Heart left ventricle (tissue), 16 donors: ENCODE measurements around the gene MEI1. TPM values are rescaled to one million over a fixed set of nuclear protein-coding genes. Genes with fewer than 3 reads are reported as not detected.

Experiments used
- ATAC-seq, 4 donors: fragments of 200-7000 bp; cut with Tn5 transposase; one replicate each; pipeline ENCODE4 v1.9.1; 2020 to 2022; ENCODE audit warnings: moderate library complexity in 4 of 4, mild to moderate bottlenecking in 3 of 4, moderate number of reproducible peaks in 1 of 4
- DNase-seq, 5 donors: peaks; one replicate each; pipeline ENCODE4 v3.0.0-alpha.2; 2020
- H3K27ac ChIP-seq, 12 donors: fragments of 200-600 bp; sonication (generic) in 4 of 12; one replicate each; pipeline versions ENCODE4 v1.5.0 to v1.8.0; 2016 to 2022; ENCODE audit warnings: mild to moderate bottlenecking in 2 of 12
- H3K27me3 ChIP-seq, 9 donors: fragments of 200-600 bp; sonication (generic) in 2 of 9; one replicate each; pipeline versions ENCODE4 v1.5.1 to v1.8.0; 2016 to 2022; ENCODE audit warnings: mild to moderate bottlenecking in 3 of 9
- H3K36me3 ChIP-seq, 9 donors: fragments of 200-600 bp; sonication (generic) in 2 of 9; one replicate each; pipeline versions ENCODE4 v1.5.0 to v1.8.0; 2018 to 2022; ENCODE audit warnings: mild to moderate bottlenecking in 2 of 9
- H3K4me1 ChIP-seq, 12 donors: fragments of 200-600 bp; sonication (generic) in 4 of 12; one replicate each; pipeline versions ENCODE4 v1.5.0 to v1.8.0; 2016 to 2022; ENCODE audit warnings: mild to moderate bottlenecking in 3 of 12
- H3K4me3 ChIP-seq, 12 donors: fragments of 200-600 bp; sonication (generic) in 4 of 12; one replicate each; pipeline versions ENCODE4 v1.5.0 to v1.8.0; 2017 to 2022; ENCODE audit warnings: mild to moderate bottlenecking in 9 of 12, moderate library complexity in 4 of 12
- H3K9me3 ChIP-seq, 12 donors: fragments of 200-600 bp; sonication (generic) in 4 of 12; one replicate each; pipeline versions ENCODE4 v1.5.0 to v1.8.0; 2016 to 2022; ENCODE audit warnings: mild to moderate bottlenecking in 1 of 12
- POLR2A ChIP-seq, 2 donors: fragments of 450-650 bp; IDR thresholded peaks; one replicate each; pipeline ENCODE4 v1.6.1; 2017; ENCODE audit warnings: antibody characterized with exemption in 2 of 2, mild to moderate bottlenecking in 2 of 2, moderate library complexity in 2 of 2
- WGBS, 4 donors: extraction: QIAGEN DNeasy Blood & Tissue Kit in 2 of 4; methylation state at CpG; one replicate each; pipeline versions ENCODE4 v1.1.5 to v1.1.7; 2013 to 2018; 5-methylcytosine and 5-hydroxymethylcytosine counted together
- intact Hi-C, 10 donors: fragments of 100-400 bp; cut with DNase I; formaldehyde crosslinking; loops; one replicate each; pipeline versions ENCODE4 v1.11.1 to v1.14.2; 2022
- polyA plus RNA-seq, 2 donors: library from polyadenylated mRNA; stranded (reverse); fragments of 200-250 nt; gene quantifications; one replicate each; pipeline ENCODE4 v1.2.3, GENCODE V29; 2013
- total RNA-seq, 9 donors: library from RNA; depleted of rRNA in 2 of 9; stranded (reverse); fragments of >200 nt in 2 of 9; fragmentation: NEBNext Ultra II Directional in 3 of 9; extraction: Animal tissue kit (Norgen Biotek cat#: 25700) in 3 of 9; gene quantifications; one replicate each; pipeline versions ENCODE4 v1.1.0 to v1.2.4, GENCODE V29; 2016 to 2023
- TF ChIP-seq, protein P1 (sequence below), 12 donors: fragments of 200-600 bp; sonication (generic) in 4 of 12; IDR thresholded peaks; one replicate each; pipeline versions ENCODE4 v1.5.0 to v1.8.0; 2018 to 2022; ENCODE audit warnings: antibody characterized with exemption in 12 of 12, mild to moderate bottlenecking in 5 of 12
- donor health status: ischemic (EF 13 %, LVEDD 7.1; RV severe dilation, severe dysfunction).
- donor health status: healthy with polysubstance abuse.
- donor health status: DM: no; HTN: yes; CAD: no.
- donor health status: DM: no; HTN: no; CAD: no.
- donor health status: ischemic (EF 25% LVEDD 6.9; RV normal size, moderate dysfunction).
- donor health status: ischemic (EF 25% LVEDD 5.7; RV mildly dilated, moderate dysfunction).
- donor health status: healthy.
- donor health status: DM: yes; HTN: yes; CAD: no.
- donor health status: ischemic (EF 35%, LVEDD 5.7; RV mildly dilated, moderate dysfunction).
- donor health status: nonischemic (EF 11% LVEDD 7.7; RV severe dilation, severe dysfunction).
- donor health status: DM: yes; HTN: yes; CAD: no.
- donor health status: PGD.
- donor health status: ischemic (EF 29% LVEDD 5.4; RV normal size, mild dysfunction).
- donor health status: nonischemic (EF 23%, LVEDD 6.1; RV moderate dilation, normal function).

Gene MEI1
- total and polyA plus RNA-seq, 11 donors: 0.23 to 2.3 (median 0.54) TPM; not detected in 4

- Histone ChIP-seq H3K27me3 (no peaks in the 10 kb centered on the region), H3K4me3 (no peak overlapping the region), H3K4me1 (peaks cover 3 to 30% (median 22%) of the 10 kb centered on the region in 12 donors), H3K9me3 (no peaks in the 10 kb centered on the region), H3K36me3 (peaks cover 0 to 5% (median 0%) of the 10 kb centered on the region in 9 donors), H3K27ac (peak overlapping the region in 10 of 12 donors; percentile 3 to 72 (median 64))
- no peak for TF ChIP-seq POLR2A (IDR thresholded peaks at IDR 0.05)
- TF ChIP-seq, protein P1, sequence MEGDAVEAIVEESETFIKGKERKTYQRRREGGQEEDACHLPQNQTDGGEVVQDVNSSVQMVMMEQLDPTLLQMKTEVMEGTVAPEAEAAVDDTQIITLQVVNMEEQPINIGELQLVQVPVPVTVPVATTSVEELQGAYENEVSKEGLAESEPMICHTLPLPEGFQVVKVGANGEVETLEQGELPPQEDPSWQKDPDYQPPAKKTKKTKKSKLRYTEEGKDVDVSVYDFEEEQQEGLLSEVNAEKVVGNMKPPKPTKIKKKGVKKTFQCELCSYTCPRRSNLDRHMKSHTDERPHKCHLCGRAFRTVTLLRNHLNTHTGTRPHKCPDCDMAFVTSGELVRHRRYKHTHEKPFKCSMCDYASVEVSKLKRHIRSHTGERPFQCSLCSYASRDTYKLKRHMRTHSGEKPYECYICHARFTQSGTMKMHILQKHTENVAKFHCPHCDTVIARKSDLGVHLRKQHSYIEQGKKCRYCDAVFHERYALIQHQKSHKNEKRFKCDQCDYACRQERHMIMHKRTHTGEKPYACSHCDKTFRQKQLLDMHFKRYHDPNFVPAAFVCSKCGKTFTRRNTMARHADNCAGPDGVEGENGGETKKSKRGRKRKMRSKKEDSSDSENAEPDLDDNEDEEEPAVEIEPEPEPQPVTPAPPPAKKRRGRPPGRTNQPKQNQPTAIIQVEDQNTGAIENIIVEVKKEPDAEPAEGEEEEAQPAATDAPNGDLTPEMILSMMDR (IDR thresholded peaks at IDR 0.05): no peak
- WGBS, 4 donors: 56 to 67% (median 59%) methylated on average over 10 to 11 of the region's 11 CpGs
- peak in 2 of 5 donors; percentile 22 to 41 for DNase-seq
- ATAC-seq: peak; percentile 32 to 71 (median 55)
- intact Hi-C loops: loop anchor here in 3 of 10 donors (5.0 to 10.0 kb wide), 2 partner anchors 132 to 134 kb away; partner anchors contain the start of gene MEI1 (in 2 of the 3)
Measured at GRCh38 chr22:41826430-41827383, 127.4 kb downstream of the MEI1 start.

GRCh38 chr22:41827671-41828070 is 128.4 kb downstream of the MEI1 start:
- DNase-seq: no peak
- H3K36me3 ChIP-seq: peaks cover 0 to 5% (median 0%) of the 10 kb centered on the region in 9 donors
- H3K27me3 ChIP-seq: no peaks in the 10 kb centered on the region
- ATAC-seq: no peak
- H3K4me1 ChIP-seq: peaks cover 3 to 36% (median 25%) of the 10 kb centered on the region in 12 donors
- no peak overlapping the region for H3K27ac ChIP-seq
- no peak for TF ChIP-seq POLR2A (IDR thresholded peaks at IDR 0.05)
- TF ChIP-seq, protein P1 (IDR thresholded peaks at IDR 0.05): no peak
- no peaks in the 10 kb centered on the region for H3K9me3 ChIP-seq
- no peak overlapping the region for H3K4me3 ChIP-seq
- intact Hi-C loops: loop anchor here in 3 of 10 donors (5.0 to 10.0 kb wide), 2 partner anchors 133 to 135 kb away; partner anchors contain the start of gene MEI1 (in 2 of the 3)
- 84 to 90% (median 87%) methylated on average over 5 to 6 of the region's 6 CpGs for WGBS, 4 donors

DNA sequence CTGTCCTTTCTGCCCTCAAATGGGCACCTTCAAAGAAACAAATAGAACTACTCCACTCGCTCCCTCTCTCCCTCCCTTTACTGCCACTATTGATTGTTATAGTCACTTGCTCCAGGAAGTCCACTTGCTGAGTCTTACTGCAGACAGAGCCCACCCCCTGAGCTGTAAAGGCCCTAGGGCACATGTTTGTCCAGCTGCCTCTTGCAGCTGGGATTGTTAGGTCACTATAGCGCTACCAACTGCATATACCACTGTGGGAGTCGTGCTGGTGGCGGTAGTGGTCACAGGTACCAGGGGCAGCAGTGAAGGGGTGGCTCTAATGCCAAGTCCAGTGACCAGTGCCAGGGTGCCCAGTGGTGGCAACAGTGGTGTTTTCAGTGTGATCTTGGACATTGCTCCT is 129.2 kb downstream of the MEI1 start:
- Histone ChIP-seq H3K9me3 (no peaks in the 10 kb centered on the region), H3K4me3 (no peak overlapping the region), H3K4me1 (peaks cover 3 to 36% (median 25%) of the 10 kb centered on the region in 12 donors), H3K27me3 (no peaks in the 10 kb centered on the region), H3K36me3 (peaks cover 0 to 4% (median 0%) of the 10 kb centered on the region in 9 donors), H3K27ac (no peak overlapping the region)
- WGBS, 4 donors: 94 to 98% (median 96%) methylated on average over 4 of the region's 4 CpGs
- DNase-seq: no peak
- TF ChIP-seq, protein P1 (IDR thresholded peaks at IDR 0.05): no peak
- TF ChIP-seq POLR2A (IDR thresholded peaks at IDR 0.05): no peak
- ATAC-seq: no peak
- intact Hi-C loops: loop anchor here in 3 of 10 donors (5.0 to 10.0 kb wide), 2 partner anchors 134 to 136 kb away; partner anchors contain the start of gene MEI1 (in 2 of the 3)

- Histone ChIP-seq H3K27me3 (no peaks in the 10 kb centered on the region), H3K4me1 (peaks cover 3 to 47% (median 31%) of the 10 kb centered on the region in 12 donors), H3K27ac (no peak overlapping the region), H3K36me3 (peaks cover 0 to 2% (median 0%) of the 10 kb centered on the region in 9 donors), H3K4me3 (no peak overlapping the region), H3K9me3 (no peaks in the 10 kb centered on the region)
- WGBS, 4 donors: 94 to 98% (median 95%) methylated on average over 3 of the region's 3 CpGs
- no peak for TF ChIP-seq POLR2A (IDR thresholded peaks at IDR 0.05)
- TF ChIP-seq, protein P1 (IDR thresholded peaks at IDR 0.05): no peak
- intact Hi-C loops: loop anchor here in 3 of 10 donors (2.0 to 10.0 kb wide), 5 partner anchors 29 to 245 kb away; partner anchors contain the start of genes CCDC134 (in 1 of the 3), MEI1 (in 1 of the 3), NAGA (in 1 of the 3) and PHETA2 (in 1 of the 3)
- ATAC-seq (no peak), DNase-seq (no peak)
Measured at GRCh38 chr22:41830174-41830573, 130.9 kb downstream of the MEI1 start.
